A172 (cell line): Measurements from ENCODE around the gene IGF2BP2. TPM values are rescaled to one million over a fixed set of nuclear protein-coding genes. Genes with fewer than 3 reads are reported as not detected.
"Not testable (repeated sequence)": the region's sequence is repeated elsewhere in the genome, so short reads cannot be mapped to it uniquely, and the experiment has no call there.

Experiments
- DNase-seq: peaks from one replicate; pipeline ENCODE4 v3.0.0-alpha.2; 2015; ENCODE audit warnings: low spot score
- total RNA-seq: library from RNA; depleted of rRNA; stranded (reverse); fragments of >200 nt; shearing (Covaris generic); gene quantifications from 2 replicates; pipeline ENCODE4 v1.2.3, GENCODE V29; 2014

Gene IGF2BP2
- total RNA-seq, 1 experiment from 2014 or later: 29.7 TPM

DNA sequence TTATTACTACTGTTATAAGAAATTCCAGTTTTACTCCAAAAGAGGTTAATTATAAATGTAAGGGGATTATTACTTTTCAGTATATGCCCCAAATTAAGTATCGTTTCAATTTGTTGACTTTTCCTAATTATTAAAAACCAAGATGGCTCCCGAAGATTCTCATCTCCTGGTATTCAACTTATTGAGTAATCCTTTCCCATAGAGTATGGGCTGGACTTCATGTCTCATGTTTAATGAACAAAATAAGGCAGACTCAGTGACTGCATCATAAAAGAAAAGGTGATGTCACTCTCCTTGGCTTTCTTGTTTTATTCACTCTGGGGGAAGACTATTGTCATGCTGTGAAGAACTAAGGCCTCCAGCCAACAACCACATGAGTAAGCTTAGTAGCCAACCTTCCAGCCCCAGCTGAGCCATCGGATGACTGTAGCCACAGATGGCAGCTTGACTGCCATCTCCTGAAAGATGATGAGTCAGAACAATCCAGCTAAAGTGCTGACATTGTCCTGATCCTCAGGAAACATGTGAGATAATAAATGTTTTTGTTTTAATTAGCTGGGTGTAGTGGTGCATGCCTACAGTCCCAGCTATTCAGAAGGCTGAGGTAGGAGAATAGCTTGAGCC, 17.3 kb downstream of the IGF2BP2 start:
- peak; percentile 86 for DNase-seq

GRCh38 chr3:185798831-185799110, 26.1 kb downstream of the IGF2BP2 start:
- not testable (repeated sequence) for DNase-seq

GRCh38 chr3:185797993-185798830, 26.6 kb downstream of the IGF2BP2 start:
- DNase-seq: no peak

DNA sequence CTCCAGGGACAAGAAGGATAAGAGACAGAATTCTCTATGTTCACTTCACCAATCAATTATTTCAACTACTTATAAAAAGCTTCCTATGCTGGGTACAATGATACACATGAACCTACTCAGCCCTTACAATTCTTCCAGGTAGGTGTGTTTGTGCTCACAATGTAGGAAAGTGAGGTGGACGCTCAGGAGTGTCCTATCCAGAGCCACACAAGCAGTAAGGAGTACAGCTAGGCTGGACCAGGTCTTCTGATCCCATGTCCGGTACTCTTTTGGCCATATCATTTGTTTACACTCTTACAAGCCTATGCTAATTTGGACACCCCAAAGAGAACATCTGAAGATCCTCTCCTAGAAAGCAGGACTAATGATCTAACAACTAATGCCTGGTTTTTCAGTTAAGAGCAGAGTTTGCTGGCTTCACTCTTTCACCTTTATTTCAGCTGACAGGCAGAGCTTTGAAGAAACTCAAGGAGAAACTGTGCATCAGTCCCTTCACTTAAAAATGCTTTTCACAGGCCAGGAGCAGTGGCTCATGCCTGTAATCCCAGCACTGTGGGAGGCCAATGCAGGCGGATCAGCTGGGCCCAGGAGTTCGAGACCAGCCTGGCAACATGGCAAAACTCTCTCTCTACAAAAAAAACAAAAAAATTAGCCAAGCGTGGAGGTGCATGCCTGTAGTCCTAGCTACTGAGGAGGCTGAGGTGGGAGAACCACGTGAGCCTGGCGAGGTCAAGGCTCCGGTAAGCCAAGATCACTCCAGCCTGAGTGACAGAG, 27.5 kb downstream of the IGF2BP2 start:
- DNase-seq: no peak

GRCh38 chr3:185796431-185797107, 28.3 kb downstream of the IGF2BP2 start:
- DNase-seq: peak; percentile 85

GRCh38 chr3:185793381-185793780, 31.5 kb downstream of the IGF2BP2 start:
- DNase-seq: no peak

DNA sequence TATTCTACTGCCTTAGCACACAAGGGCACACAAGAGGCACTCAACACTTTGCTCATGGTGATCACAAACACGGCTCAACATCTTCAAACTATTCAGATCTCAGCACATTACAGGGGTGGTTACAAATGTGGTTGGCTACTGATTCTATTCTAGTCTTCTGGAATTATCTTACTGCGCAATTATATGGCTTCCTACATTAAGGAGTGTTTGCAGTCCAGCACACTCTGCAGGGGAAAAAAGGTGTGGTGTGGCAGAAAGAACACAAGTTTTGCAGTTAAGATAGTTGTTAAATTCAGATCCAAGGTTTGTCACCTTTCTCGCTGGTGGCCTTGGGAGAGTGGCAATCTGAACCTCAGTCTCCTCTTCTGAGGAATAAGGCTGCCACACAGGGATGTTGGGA, 31.9 kb downstream of the IGF2BP2 start:
- DNase-seq: no peak

- no peak for DNase-seq
Measured at GRCh38 chr3:185789891-185790830, 34.7 kb downstream of the IGF2BP2 start.

- no peak for DNase-seq
Measured at GRCh38 chr3:185789134-185789533, 35.7 kb downstream of the IGF2BP2 start.

GRCh38 chr3:185788292-185788691, 36.5 kb downstream of the IGF2BP2 start:
- DNase-seq: no peak

- no peak for DNase-seq
Measured at GRCh38 chr3:185786956-185787877, 37.6 kb downstream of the IGF2BP2 start.

DNA sequence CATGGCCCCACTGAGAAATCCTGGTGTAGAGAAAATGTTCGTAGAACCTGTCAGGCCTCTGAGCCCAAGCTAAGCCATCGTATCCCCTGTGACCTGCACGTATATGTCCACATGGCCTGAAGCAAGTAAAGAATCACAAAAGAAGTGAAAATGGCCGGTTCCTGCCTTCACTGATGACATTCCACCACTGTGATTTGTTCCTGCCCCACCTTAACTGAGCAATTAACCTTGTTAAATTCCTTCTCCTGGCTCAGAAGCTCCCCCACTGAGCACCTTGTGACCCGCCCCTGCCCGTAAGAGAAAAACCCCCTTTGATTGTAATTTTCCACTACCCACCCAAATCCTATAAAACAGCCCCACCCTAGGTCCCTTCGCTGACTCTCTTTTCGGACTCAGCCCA, 38.6 kb downstream of the IGF2BP2 start:
- not testable (repeated sequence) for DNase-seq

GRCh38 chr3:185784317-185784716, 40.5 kb downstream of the IGF2BP2 start:
- no peak for DNase-seq

DNA sequence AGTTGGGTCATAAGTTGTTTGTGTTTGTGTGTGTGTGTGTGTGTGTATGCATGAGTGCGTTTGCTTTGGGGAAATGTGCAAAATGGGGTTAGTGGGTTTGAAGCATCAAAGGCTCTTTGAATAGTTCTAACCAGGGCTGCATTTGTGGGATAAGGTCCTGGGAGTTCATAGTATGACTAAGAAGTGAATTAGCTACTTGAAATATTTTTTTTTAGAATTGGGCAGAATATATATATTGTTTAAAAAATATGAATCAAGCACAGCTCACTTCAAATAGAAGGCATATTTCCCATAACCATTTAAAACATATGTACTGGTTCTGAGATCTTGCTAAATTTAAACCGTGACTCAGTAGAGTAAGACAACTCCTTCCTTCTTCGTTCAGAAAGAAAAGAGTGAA, 43.1 kb downstream of the IGF2BP2 start:
- no peak for DNase-seq

DNA sequence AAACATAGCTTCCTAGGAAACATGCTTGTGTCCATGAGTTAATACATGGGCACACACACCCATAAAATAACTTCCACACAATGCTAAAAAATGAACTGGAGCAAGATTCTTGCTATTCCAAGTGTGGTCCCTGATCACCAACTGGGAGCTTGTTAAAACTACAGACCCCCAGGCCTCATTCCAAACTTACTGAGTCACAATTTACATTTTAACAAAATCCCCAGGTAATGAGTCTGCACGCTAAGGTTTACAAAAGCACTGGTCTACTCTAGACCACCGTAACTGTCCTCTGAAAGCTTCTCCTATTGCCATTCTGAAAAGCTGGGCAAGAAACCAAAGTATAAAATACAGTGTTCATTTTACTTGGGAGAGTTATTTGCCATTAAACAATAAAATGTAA, 45.4 kb downstream of the IGF2BP2 start:
- no peak for DNase-seq

- no peak for DNase-seq
Measured at GRCh38 chr3:185778821-185779220, 46.0 kb downstream of the IGF2BP2 start.

DNA sequence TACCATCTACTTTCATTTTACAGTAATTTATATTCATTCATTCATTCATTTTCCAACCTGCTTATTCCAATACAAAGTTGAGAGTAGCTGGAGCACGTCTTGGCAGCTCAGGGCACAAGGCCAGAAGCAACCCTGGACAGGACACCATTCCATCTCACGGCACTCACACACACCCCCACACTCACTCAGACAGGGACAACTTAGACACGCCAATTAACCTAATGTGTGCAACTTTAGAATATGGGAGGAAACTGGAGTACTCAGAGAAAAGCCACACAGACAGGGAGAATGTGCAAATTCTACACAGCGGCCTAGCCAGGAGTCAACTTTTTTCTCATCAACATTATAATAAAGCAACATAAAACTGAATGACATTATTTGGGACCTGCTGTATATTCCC, 46.7 kb downstream of the IGF2BP2 start:
- no peak for DNase-seq

DNA sequence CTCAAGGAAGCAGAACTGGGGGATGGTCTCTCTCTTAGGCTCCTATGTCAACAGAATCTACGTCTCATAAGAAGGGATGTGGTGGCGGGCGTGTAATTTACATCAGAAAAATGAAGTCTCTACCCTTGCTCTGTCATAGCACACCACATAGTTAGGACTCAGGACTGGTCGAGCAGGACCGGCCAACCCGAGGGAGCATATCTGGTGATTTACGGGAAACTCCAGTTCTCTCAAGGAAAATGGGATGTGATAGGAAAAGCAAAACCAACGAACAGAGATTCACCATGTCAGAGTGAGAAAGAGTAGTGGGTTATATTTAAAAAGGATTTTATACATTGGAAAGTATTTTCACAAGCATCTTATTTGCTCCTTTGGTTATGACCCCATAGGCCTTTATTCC, 54.7 kb downstream of the IGF2BP2 start:
- no peak for DNase-seq

GRCh38 chr3:185768578-185768982, 56.3 kb downstream of the IGF2BP2 start:
- DNase-seq: peak; percentile 53
